ENCODE data around the gene MEAF6.
A peak's percentile ranks its signal among the peaks of the same experiment; 100 is the strongest.

MEAF6 gene

GRCh38 chr1:37461698-37462436, 52.7 kb downstream of the MEAF6 start:
- no peak overlapping the region for H3K4me3 ChIP-seq (replicated peaks in 1 of 2; ENCODE audit: low read depth in 2 of 2, low read length in 2 of 2)
- peak in 1 of 2 donors; percentile 70 for DNase-seq (ENCODE audit: low read depth in 2 of 2)
- TF ChIP-seq CTCF (IDR thresholded peaks at IDR 0.05; ENCODE audit: low read depth, low read length): no peak

GRCh38 chr1:37458551-37458950, 56.0 kb downstream of the MEAF6 start:
- no peak for TF ChIP-seq CTCF (IDR thresholded peaks at IDR 0.05; ENCODE audit: low read depth, low read length)
- DNase-seq (ENCODE audit: low read depth in 2 of 2): no peak
- H3K4me3 ChIP-seq (replicated peaks in 1 of 2; ENCODE audit: low read depth in 2 of 2, low read length in 2 of 2): no peak overlapping the region

GRCh38 chr1:37456614-37457013, 58.0 kb downstream of the MEAF6 start:
- TF ChIP-seq CTCF (IDR thresholded peaks at IDR 0.05; ENCODE audit: low read depth, low read length): no peak
- DNase-seq (ENCODE audit: low read depth in 2 of 2): no peak
- no peak overlapping the region for H3K4me3 ChIP-seq (replicated peaks in 1 of 2; ENCODE audit: low read depth in 2 of 2, low read length in 2 of 2)

- no peak for DNase-seq (ENCODE audit: low read depth in 2 of 2)
- no peak for TF ChIP-seq CTCF (IDR thresholded peaks at IDR 0.05; ENCODE audit: low read depth, low read length)
- H3K4me3 ChIP-seq (replicated peaks in 1 of 2; ENCODE audit: low read depth in 2 of 2, low read length in 2 of 2): no peak overlapping the region
Measured at GRCh38 chr1:37455516-37455915, 59.0 kb downstream of the MEAF6 start.

GRCh38 chr1:37453647-37454046, 60.9 kb downstream of the MEAF6 start:
- no peak overlapping the region for H3K4me3 ChIP-seq (replicated peaks in 1 of 2; ENCODE audit: low read depth in 2 of 2, low read length in 2 of 2)
- peak in 1 of 2 donors; percentile 38 for DNase-seq (ENCODE audit: low read depth in 2 of 2)
- no peak for TF ChIP-seq CTCF (IDR thresholded peaks at IDR 0.05; ENCODE audit: low read depth, low read length)

GRCh38 chr1:37452416-37452815, 62.1 kb downstream of the MEAF6 start:
- H3K4me3 ChIP-seq (replicated peaks in 1 of 2; ENCODE audit: low read depth in 2 of 2, low read length in 2 of 2): no peak overlapping the region
- DNase-seq (ENCODE audit: low read depth in 2 of 2): no peak
- TF ChIP-seq CTCF (IDR thresholded peaks at IDR 0.05; ENCODE audit: low read depth, low read length): no peak

- no peak overlapping the region for H3K4me3 ChIP-seq (replicated peaks in 1 of 2; ENCODE audit: low read depth in 2 of 2, low read length in 2 of 2)
- TF ChIP-seq CTCF (IDR thresholded peaks at IDR 0.05; ENCODE audit: low read depth, low read length): no peak
- no peak for DNase-seq (ENCODE audit: low read depth in 2 of 2)
Measured at GRCh38 chr1:37449936-37450335, 64.6 kb downstream of the MEAF6 start.
